ENCODE data around the gene DNAAF9. TPM values are rescaled to one million over a fixed set of nuclear protein-coding genes. Genes with fewer than 3 reads are reported as not detected.
A peak's percentile ranks its signal among the peaks of the same experiment; 100 is the strongest.
"Not testable (repeated sequence)": the region's sequence is repeated elsewhere in the genome, so short reads cannot be mapped to it uniquely, and the experiment has no call there.

The DNAAF9 gene
- total RNA-seq, 4 donors from 2014 or later = 42.3 to 56.6 (median 46.3) TPM

GRCh38 chr20:3423126-3423525 is 15.7 kb upstream of the DNAAF9 start:
- no peak for TF ChIP-seq POLR2A (IDR thresholded peaks at IDR 0.05)
- TF ChIP-seq, protein P1, sequence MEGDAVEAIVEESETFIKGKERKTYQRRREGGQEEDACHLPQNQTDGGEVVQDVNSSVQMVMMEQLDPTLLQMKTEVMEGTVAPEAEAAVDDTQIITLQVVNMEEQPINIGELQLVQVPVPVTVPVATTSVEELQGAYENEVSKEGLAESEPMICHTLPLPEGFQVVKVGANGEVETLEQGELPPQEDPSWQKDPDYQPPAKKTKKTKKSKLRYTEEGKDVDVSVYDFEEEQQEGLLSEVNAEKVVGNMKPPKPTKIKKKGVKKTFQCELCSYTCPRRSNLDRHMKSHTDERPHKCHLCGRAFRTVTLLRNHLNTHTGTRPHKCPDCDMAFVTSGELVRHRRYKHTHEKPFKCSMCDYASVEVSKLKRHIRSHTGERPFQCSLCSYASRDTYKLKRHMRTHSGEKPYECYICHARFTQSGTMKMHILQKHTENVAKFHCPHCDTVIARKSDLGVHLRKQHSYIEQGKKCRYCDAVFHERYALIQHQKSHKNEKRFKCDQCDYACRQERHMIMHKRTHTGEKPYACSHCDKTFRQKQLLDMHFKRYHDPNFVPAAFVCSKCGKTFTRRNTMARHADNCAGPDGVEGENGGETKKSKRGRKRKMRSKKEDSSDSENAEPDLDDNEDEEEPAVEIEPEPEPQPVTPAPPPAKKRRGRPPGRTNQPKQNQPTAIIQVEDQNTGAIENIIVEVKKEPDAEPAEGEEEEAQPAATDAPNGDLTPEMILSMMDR (IDR thresholded peaks at IDR 0.05 in 4 of 5, conservative IDR thresholded peaks at IDR 0.05 in 1 of 5) = no peak
- Histone ChIP-seq H3K36me3 (no peaks in the 10 kb centered on the region), H3K27ac (no peak overlapping the region), H3K9me3 (no peaks in the 10 kb centered on the region), H3K4me3 (no peak overlapping the region), H3K4me1 (no peaks in the 10 kb centered on the region), H3K27me3 (no peaks in the 10 kb centered on the region)
- intact Hi-C loops (cut with DNase I; ENCODE audit: low total_unique reads) (no loop called here), in situ Hi-C loops (cut with MboI; ENCODE audit: low sequenced_read_pairs in 4 of 4) (no loop called here)
- ATAC-seq (no peak), DNase-seq (no peak)

- no peaks in the 10 kb centered on the region for H3K4me1 ChIP-seq
- ATAC-seq (no peak), DNase-seq (no peak)
- H3K27me3 ChIP-seq = no peaks in the 10 kb centered on the region
- H3K9me3 ChIP-seq = no peaks in the 10 kb centered on the region
- no peak overlapping the region for H3K27ac ChIP-seq
- no peak overlapping the region for H3K4me3 ChIP-seq
- TF ChIP-seq POLR2A (IDR thresholded peaks at IDR 0.05) = no peak
- TF ChIP-seq, protein P1 (IDR thresholded peaks at IDR 0.05 in 4 of 5, conservative IDR thresholded peaks at IDR 0.05 in 1 of 5) = no peak
- H3K36me3 ChIP-seq = no peaks in the 10 kb centered on the region
- intact Hi-C loops (cut with DNase I; ENCODE audit: low total_unique reads) (no loop called here), in situ Hi-C loops (cut with MboI; ENCODE audit: low sequenced_read_pairs in 4 of 4) (no loop called here)
Observed at GRCh38 chr20:3421985-3422384, 14.5 kb upstream of the DNAAF9 start.

- Histone ChIP-seq H3K36me3 (no peaks in the 10 kb centered on the region), H3K4me3 (no peak overlapping the region), H3K9me3 (no peaks in the 10 kb centered on the region), H3K4me1 (no peaks in the 10 kb centered on the region), H3K27ac (peak overlapping the region in 1 of 4 donors; percentile 50), H3K27me3 (no peaks in the 10 kb centered on the region)
- intact Hi-C loops (cut with DNase I; ENCODE audit: low total_unique reads) = no loop called here
- DNase-seq (peak; percentile 46 to 62), ATAC-seq (peak; percentile 81 to 88)
- no peak for TF ChIP-seq POLR2A (IDR thresholded peaks at IDR 0.05)
- TF ChIP-seq, protein P1 (IDR thresholded peaks at IDR 0.05 in 4 of 5, conservative IDR thresholded peaks at IDR 0.05 in 1 of 5) = no peak
- in situ Hi-C loops (cut with MboI; ENCODE audit: low sequenced_read_pairs in 4 of 4) = no loop called here
Observed at GRCh38 chr20:3420211-3420707, 12.8 kb upstream of the DNAAF9 start.

- H3K27me3 ChIP-seq; H3K9me3 ChIP-seq; ATAC-seq; DNase-seq; H3K4me1 ChIP-seq; H3K27ac ChIP-seq; H3K4me3 ChIP-seq; H3K36me3 ChIP-seq; in situ Hi-C loops (cut with MboI; ENCODE audit: low sequenced_read_pairs in 4 of 4); intact Hi-C loops (cut with DNase I; ENCODE audit: low total_unique reads): not testable (repeated sequence)
Observed at GRCh38 chr20:3418161-3418560, 10.7 kb upstream of the DNAAF9 start.

DNA sequence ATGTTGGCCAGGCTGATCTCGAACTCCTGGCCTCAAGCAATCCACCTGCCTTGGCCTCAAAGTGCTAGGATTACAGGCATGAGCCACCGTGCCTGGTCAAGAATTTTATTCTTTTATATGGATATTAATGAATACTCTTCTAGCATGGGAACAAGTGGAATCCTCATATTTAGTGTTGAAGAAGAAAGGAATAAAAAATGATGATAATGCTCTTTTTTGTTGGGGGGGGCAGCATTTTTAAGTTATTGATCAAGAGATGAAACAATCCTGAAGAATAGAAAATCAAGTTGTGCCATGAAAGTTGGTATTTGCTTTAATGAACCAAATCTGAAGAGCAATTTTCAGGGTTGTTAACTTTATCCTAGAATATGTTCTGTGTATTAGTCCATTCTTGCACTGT is 6.7 kb upstream of the DNAAF9 start:
- in situ Hi-C loops (cut with MboI; ENCODE audit: low sequenced_read_pairs in 4 of 4) = no loop called here
- Histone ChIP-seq H3K4me3 (no peak overlapping the region), H3K27me3 (no peaks in the 10 kb centered on the region), H3K36me3 (no peaks in the 10 kb centered on the region), H3K27ac (no peak overlapping the region), H3K9me3 (no peaks in the 10 kb centered on the region), H3K4me1 (no peaks in the 10 kb centered on the region)
- TF ChIP-seq, protein P1 (IDR thresholded peaks at IDR 0.05 in 4 of 5, conservative IDR thresholded peaks at IDR 0.05 in 1 of 5) = no peak
- no peak for TF ChIP-seq POLR2A (IDR thresholded peaks at IDR 0.05)
- DNase-seq = no peak
- intact Hi-C loops (cut with DNase I; ENCODE audit: low total_unique reads) = no loop called here
- no peak for ATAC-seq

Data from gastrocnemius medialis (tissue), 4 donors.